GM18909 (cell line): ENCODE data around the gene TDO2.
"Not testable (repeated sequence)": the region's sequence is repeated elsewhere in the genome, so short reads cannot be mapped to it uniquely, and the experiment has no call there.

Source experiments
- ATAC-seq: cut with Tn5 transposase; IDR thresholded peaks from one replicate; pipeline ENCODE4 v1.9.1; 2021; ENCODE audit warnings: mild to moderate bottlenecking; ENCODE audit not compliant: unreplicated experiment, poor library complexity

Gene TDO2

GRCh38 chr4:155903453-155903852, at the start of gene TDO2:
TDO2 (plus strand) TSS chr4:155903696; CDS start chr4:155903759, 63 bp downstream.
- ATAC-seq: no peak

GRCh38 chr4:155854582-155855226, 48.8 kb upstream of the TDO2 start:
- peak; percentile 78 for ATAC-seq

- ATAC-seq: no peak
These were observed 47.6 kb upstream of the TDO2 start for GRCh38 chr4:155855897-155856296.

- no peak for ATAC-seq
These were observed 37.3 kb upstream of the TDO2 start, which contains the start of gene ASIC5 for GRCh38 chr4:155866177-155866576. ASIC5 (minus strand) TSS chr4:155866277; CDS start chr4:155866226, 51 bp downstream.

GRCh38 chr4:155875878-155876277, 27.6 kb upstream of the TDO2 start:
- no peak for ATAC-seq

GRCh38 chr4:155877971-155878370, 25.5 kb upstream of the TDO2 start:
- ATAC-seq: no peak

GRCh38 chr4:155878611-155879010, 24.9 kb upstream of the TDO2 start:
- ATAC-seq: peak; percentile 46

GRCh38 chr4:155879767-155880166, 23.7 kb upstream of the TDO2 start:
- ATAC-seq: no peak

- peak; percentile 64 for ATAC-seq
These were observed 21.9 kb upstream of the TDO2 start for GRCh38 chr4:155881555-155881954.

GRCh38 chr4:155883895-155884294, 19.6 kb upstream of the TDO2 start:
- ATAC-seq: no peak

- no peak for ATAC-seq
These were observed 17.8 kb upstream of the TDO2 start for GRCh38 chr4:155885666-155886065.

GRCh38 chr4:155887045-155887444, 16.5 kb upstream of the TDO2 start:
- ATAC-seq: no peak

GRCh38 chr4:155887847-155888570, 15.5 kb upstream of the TDO2 start:
- ATAC-seq: no peak

GRCh38 chr4:155889031-155889793, 14.3 kb upstream of the TDO2 start:
- peak; percentile 99 for ATAC-seq

GRCh38 chr4:155889946-155890345, 13.6 kb upstream of the TDO2 start:
- no peak for ATAC-seq

GRCh38 chr4:155891058-155891457, 12.4 kb upstream of the TDO2 start:
- no peak for ATAC-seq

- ATAC-seq: not testable (repeated sequence)
These were observed 5.1 kb upstream of the TDO2 start for GRCh38 chr4:155898371-155898770.

GRCh38 chr4:155899891-155900290, 3.6 kb upstream of the TDO2 start:
- no peak for ATAC-seq

GRCh38 chr4:155900381-155900780, 3.1 kb upstream of the TDO2 start:
- peak; percentile 42 for ATAC-seq

- no peak for ATAC-seq
These were observed 2.5 kb upstream of the TDO2 start for GRCh38 chr4:155901013-155901412.

GRCh38 chr4:155904331-155904730, 835 bp downstream of the TDO2 start:
- no peak for ATAC-seq
